Mesodermal cell (in vitro differentiated cells): ENCODE results near the gene CXCR5. TPM values are rescaled to one million over a fixed set of nuclear protein-coding genes. Genes with fewer than 3 reads are reported as not detected.
"Not testable (repeated sequence)": the region's sequence is repeated elsewhere in the genome, so short reads cannot be mapped to it uniquely, and the experiment has no call there.

Experiments used
- H3K27ac ChIP-seq: 2 replicates; pipeline ENCODE4 v1.7.0; 2013; ENCODE audit warnings: mild to moderate bottlenecking, low read depth, low read length, moderate library complexity; ENCODE audit not compliant: severe bottlenecking
- H3K36me3 ChIP-seq: 2 replicates; pipeline ENCODE4 v1.7.1; 2013; ENCODE audit warnings: mild to moderate bottlenecking, low read length, moderate library complexity; ENCODE audit not compliant: control insufficient read depth, insufficient read depth
- H3K4me1 ChIP-seq: one replicate; pipeline ENCODE4 v1.7.1; 2013; ENCODE audit warnings: mild to moderate bottlenecking, low read length; ENCODE audit not compliant: insufficient read depth, control insufficient read depth, poor library complexity, severe bottlenecking
- H3K4me3 ChIP-seq: 2 replicates; pipeline ENCODE4 v1.7.0; 2013; ENCODE audit warnings: low read length, control low read depth, mild to moderate bottlenecking; ENCODE audit not compliant: insufficient read depth, poor library complexity, severe bottlenecking; ENCODE audit errors: extremely low read depth
- H3K9me3 ChIP-seq: 2 replicates; pipeline ENCODE4 v1.7.1; 2013; ENCODE audit warnings: mild to moderate bottlenecking, low read length, moderate library complexity; ENCODE audit not compliant: control insufficient read depth
- WGBS, 2 experiments: methylation state at CpG; one replicate each; pipeline ENCODE4 v1.1.5; 2013; ENCODE audit warnings: missing lambda C conversion rate in 2 of 2; ENCODE audit not compliant: insufficient coverage in 2 of 2; 5-methylcytosine and 5-hydroxymethylcytosine counted together
- polyA plus RNA-seq, 2 experiments: library from polyadenylated mRNA; stranded (reverse); fragments of 50-300 nt; gene quantifications; one replicate each; pipeline ENCODE4 v1.2.3, GENCODE V29; 2013

Gene CXCR5
- not detected for polyA plus RNA-seq (2013, experiment 1 of 2)
- polyA plus RNA-seq (2013, experiment 2 of 2) = not detected

- Histone ChIP-seq H3K36me3 (no peaks in the 10 kb centered on the region), H3K4me1 (peaks cover 14% of the 10 kb centered on the region), H3K9me3 (no peaks in the 10 kb centered on the region), H3K4me3 (no peak within 1 kb of the TSS), H3K27ac (no peak within 1 kb of the TSS)
- 59 to 64% methylated on average over 14 to 16 of the region's 16 CpGs for WGBS, 2 experiments
Observed at GRCh38 chr11:118883368-118884071, at the start of gene CXCR5. CXCR5 (plus strand) TSS chr11:118883892; CDS start chr11:118883942, 50 bp downstream.

GRCh38 chr11:118834427-118835028 is 49.2 kb upstream of the CXCR5 start:
- Histone ChIP-seq H3K36me3 (no peaks in the 10 kb centered on the region), H3K4me3 (no peak overlapping the region), H3K9me3 (no peaks in the 10 kb centered on the region), H3K4me1 (no peaks in the 10 kb centered on the region), H3K27ac (no peak overlapping the region)
- WGBS, 2 experiments = 90 to 100% methylated on average over 3 of the region's 6 CpGs

GRCh38 chr11:118837868-118838267 is 45.8 kb upstream of the CXCR5 start:
- WGBS, 2 experiments = 82 to 100% methylated on average over 1 to 5 of the region's 8 CpGs
- Histone ChIP-seq H3K4me1 (no peaks in the 10 kb centered on the region), H3K4me3 (no peak overlapping the region), H3K27ac (no peak overlapping the region), H3K36me3 (no peaks in the 10 kb centered on the region), H3K9me3 (no peaks in the 10 kb centered on the region)

- Histone ChIP-seq H3K27ac (no peak overlapping the region), H3K36me3 (no peaks in the 10 kb centered on the region), H3K4me3 (no peak overlapping the region), H3K4me1 (no peaks in the 10 kb centered on the region), H3K9me3 (no peaks in the 10 kb centered on the region)
- 91 to 100% methylated on average over 2 of the region's 4 CpGs for WGBS, 2 experiments
Observed at GRCh38 chr11:118838905-118839553, 44.7 kb upstream of the CXCR5 start.

GRCh38 chr11:118841469-118842242 is 42.0 kb upstream of the CXCR5 start:
- no peak overlapping the region for H3K27ac ChIP-seq
- no peaks in the 10 kb centered on the region for H3K9me3 ChIP-seq
- H3K36me3 ChIP-seq = no peaks in the 10 kb centered on the region
- H3K4me3 ChIP-seq = no peak overlapping the region
- peaks cover 2% of the 10 kb centered on the region for H3K4me1 ChIP-seq
- 85% methylated on average over 5 to 7 of the region's 8 CpGs for WGBS, 2 experiments

GRCh38 chr11:118842369-118842768 is 41.3 kb upstream of the CXCR5 start:
- H3K9me3 ChIP-seq = no peaks in the 10 kb centered on the region
- no peaks in the 10 kb centered on the region for H3K36me3 ChIP-seq
- no peak overlapping the region for H3K4me3 ChIP-seq
- 70% methylated on average over 2 of the region's 2 CpGs; no CpG with 5 or more reads in 1 of the 2 experiments for WGBS, 2 experiments
- no peak overlapping the region for H3K27ac ChIP-seq
- peaks cover 2% of the 10 kb centered on the region for H3K4me1 ChIP-seq

GRCh38 chr11:118842843-118843242 is 40.8 kb upstream of the CXCR5 start:
- H3K9me3 ChIP-seq, H3K4me3 ChIP-seq, H3K36me3 ChIP-seq, H3K4me1 ChIP-seq, H3K27ac ChIP-seq: not testable (repeated sequence)
- WGBS, 2 experiments = 94 to 96% methylated on average over 2 of the region's 7 CpGs

GRCh38 chr11:118843565-118843964 is 40.1 kb upstream of the CXCR5 start:
- peaks cover 2% of the 10 kb centered on the region for H3K4me1 ChIP-seq
- H3K9me3 ChIP-seq = no peaks in the 10 kb centered on the region
- no peaks in the 10 kb centered on the region for H3K36me3 ChIP-seq
- H3K4me3 ChIP-seq = no peak overlapping the region
- WGBS, 2 experiments = 88 to 100% methylated on average over 1 of the region's 2 CpGs
- H3K27ac ChIP-seq = no peak overlapping the region

GRCh38 chr11:118845369-118845768 is 38.3 kb upstream of the CXCR5 start:
- Histone ChIP-seq H3K36me3 (no peaks in the 10 kb centered on the region), H3K4me1 (peaks cover 2% of the 10 kb centered on the region), H3K9me3 (no peaks in the 10 kb centered on the region), H3K4me3 (no peak overlapping the region), H3K27ac (no peak overlapping the region)

- 60 to 70% methylated on average over 1 to 2 of the region's 3 CpGs for WGBS, 2 experiments
Observed at GRCh38 chr11:118846181-118846935, 37.3 kb upstream of the CXCR5 start.

More at GRCh38 chr11:118846181-118846935, 37.3 kb upstream of the CXCR5 start:
- no peak overlapping the region for H3K4me3 ChIP-seq
- no peaks in the 10 kb centered on the region for H3K36me3 ChIP-seq
- H3K4me1 ChIP-seq = peaks cover 2% of the 10 kb centered on the region
- no peak overlapping the region for H3K27ac ChIP-seq
- H3K9me3 ChIP-seq = no peaks in the 10 kb centered on the region
